Stomach (tissue), 4 donors: Measurements from ENCODE around the gene VPS45.

Experiments used
- EP300 ChIP-seq: sonication (generic); formaldehyde crosslinking; IDR thresholded peaks from one replicate; pipeline ENCODE4 v1.6.1; 2017; ENCODE audit warnings: antibody characterized with exemption
- POLR2A ChIP-seq, 4 donors: fragments of 450-650 bp; IDR thresholded peaks; one replicate each; pipeline ENCODE4 v1.6.1; 2016; ENCODE audit warnings: antibody characterized with exemption in 4 of 4, control low read depth in 2 of 4, mild to moderate bottlenecking in 1 of 4, moderate library complexity in 1 of 4
- POLR2AphosphoS5 ChIP-seq, 3 donors: sonication (generic); formaldehyde crosslinking; IDR thresholded peaks; one replicate each; pipeline ENCODE4 v1.6.1; 2016; ENCODE audit warnings: antibody characterized with exemption in 3 of 3
- TF ChIP-seq, protein P1 (sequence below), 7 experiments: fragments of 450-650 bp in 4 of 7; fragments of 200-600 bp in 3 of 7; sonication (generic) in 3 of 7; IDR thresholded peaks; one replicate each; pipeline ENCODE4 v1.5.1; 2016 to 2019; ENCODE audit warnings: antibody characterized with exemption in 7 of 7, control low read depth in 2 of 7, mild to moderate bottlenecking in 1 of 7

DNA sequence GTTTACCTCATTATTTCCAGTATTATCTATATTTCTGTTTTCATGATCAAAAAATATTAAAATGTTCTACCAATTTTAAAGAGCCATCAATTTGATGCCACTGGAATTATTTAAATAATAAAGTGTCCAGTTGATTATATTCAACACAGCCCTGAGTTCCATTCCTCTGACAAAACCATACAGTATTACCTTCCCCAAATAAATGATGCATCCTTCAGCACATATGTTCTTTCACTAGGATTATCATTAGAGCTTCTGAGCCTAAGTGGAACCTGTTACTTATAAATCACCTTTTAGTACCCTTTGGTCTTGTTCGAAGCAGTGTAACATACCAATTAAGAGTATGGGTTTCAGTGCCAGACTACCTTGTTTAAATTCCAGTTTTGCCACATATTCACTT is 64.8 kb downstream of the VPS45 start:
- TF ChIP-seq, protein P1, sequence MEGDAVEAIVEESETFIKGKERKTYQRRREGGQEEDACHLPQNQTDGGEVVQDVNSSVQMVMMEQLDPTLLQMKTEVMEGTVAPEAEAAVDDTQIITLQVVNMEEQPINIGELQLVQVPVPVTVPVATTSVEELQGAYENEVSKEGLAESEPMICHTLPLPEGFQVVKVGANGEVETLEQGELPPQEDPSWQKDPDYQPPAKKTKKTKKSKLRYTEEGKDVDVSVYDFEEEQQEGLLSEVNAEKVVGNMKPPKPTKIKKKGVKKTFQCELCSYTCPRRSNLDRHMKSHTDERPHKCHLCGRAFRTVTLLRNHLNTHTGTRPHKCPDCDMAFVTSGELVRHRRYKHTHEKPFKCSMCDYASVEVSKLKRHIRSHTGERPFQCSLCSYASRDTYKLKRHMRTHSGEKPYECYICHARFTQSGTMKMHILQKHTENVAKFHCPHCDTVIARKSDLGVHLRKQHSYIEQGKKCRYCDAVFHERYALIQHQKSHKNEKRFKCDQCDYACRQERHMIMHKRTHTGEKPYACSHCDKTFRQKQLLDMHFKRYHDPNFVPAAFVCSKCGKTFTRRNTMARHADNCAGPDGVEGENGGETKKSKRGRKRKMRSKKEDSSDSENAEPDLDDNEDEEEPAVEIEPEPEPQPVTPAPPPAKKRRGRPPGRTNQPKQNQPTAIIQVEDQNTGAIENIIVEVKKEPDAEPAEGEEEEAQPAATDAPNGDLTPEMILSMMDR (IDR thresholded peaks at IDR 0.05) = no peak
- TF ChIP-seq POLR2AphosphoS5 (IDR thresholded peaks at IDR 0.05) (no peak), POLR2A (IDR thresholded peaks at IDR 0.05) (no peak), EP300 (no peak)
